GM04503 (cell line): ENCODE results near the gene KBTBD6.
"Not testable (repeated sequence)": the region's sequence is repeated elsewhere in the genome, so short reads cannot be mapped to it uniquely, and the experiment has no call there.

Experiments used
- DNase-seq: peaks from one replicate; pipeline ENCODE4 v3.0.0-alpha.2; 2012; ENCODE audit warnings: low read depth

KBTBD6 gene

GRCh38 chr13:41132512-41133152, at the start of gene KBTBD6:
Gene KBTBD6, minus strand, starts transcription at chr13:41132802. Its CDS starts 291 bp downstream, at chr13:41132511.
- peak; percentile 95 for DNase-seq

GRCh38 chr13:41182231-41182630, 49.6 kb upstream of the KBTBD6 start:
- no peak for DNase-seq

GRCh38 chr13:41179593-41180250, 47.1 kb upstream of the KBTBD6 start:
- DNase-seq = peak; percentile 20

GRCh38 chr13:41178040-41178439, 45.4 kb upstream of the KBTBD6 start:
- DNase-seq = no peak

- no peak for DNase-seq
Measured at GRCh38 chr13:41177616-41178015, 45.0 kb upstream of the KBTBD6 start.

GRCh38 chr13:41175576-41175975, 43.0 kb upstream of the KBTBD6 start:
- not testable (repeated sequence) for DNase-seq

GRCh38 chr13:41162151-41162550, 29.5 kb upstream of the KBTBD6 start:
- no peak for DNase-seq

- no peak for DNase-seq
Measured at GRCh38 chr13:41159174-41159573, 26.6 kb upstream of the KBTBD6 start.

- no peak for DNase-seq
Measured at GRCh38 chr13:41157048-41157717, 24.6 kb upstream of the KBTBD6 start.

GRCh38 chr13:41156620-41157019, 24.0 kb upstream of the KBTBD6 start:
- no peak for DNase-seq

- DNase-seq = no peak
Measured at GRCh38 chr13:41154042-41154441, 21.4 kb upstream of the KBTBD6 start.

- DNase-seq = no peak
Measured at GRCh38 chr13:41152005-41152404, 19.4 kb upstream of the KBTBD6 start.

GRCh38 chr13:41150058-41150457, 17.5 kb upstream of the KBTBD6 start:
- no peak for DNase-seq

- no peak for DNase-seq
Measured at GRCh38 chr13:41148419-41149283, 16.0 kb upstream of the KBTBD6 start.

- DNase-seq = peak; percentile 21
Measured at GRCh38 chr13:41145136-41145908, 12.7 kb upstream of the KBTBD6 start.

GRCh38 chr13:41144576-41144975, 12.0 kb upstream of the KBTBD6 start:
- DNase-seq = no peak

GRCh38 chr13:41139296-41139966, 6.8 kb upstream of the KBTBD6 start:
- peak; percentile 15 for DNase-seq

- peak; percentile 25 for DNase-seq
Measured at GRCh38 chr13:41137951-41138350, 5.3 kb upstream of the KBTBD6 start.

- no peak for DNase-seq
Measured at GRCh38 chr13:41137241-41137640, 4.6 kb upstream of the KBTBD6 start.

GRCh38 chr13:41136396-41137031, 3.9 kb upstream of the KBTBD6 start:
- no peak for DNase-seq
